NCI-H2171 treated with DMSO at 0.1 percent for 48 hours (cell line): ENCODE measurements around the gene CS.
"Not testable (repeated sequence)": the region's sequence is repeated elsewhere in the genome, so short reads cannot be mapped to it uniquely, and the experiment has no call there.

ENCODE experiments used
- DNase-seq: peaks from one replicate; lab custom pipeline; 2025; lab: John Stamatoyannopoulos, UW

CS gene

DNA sequence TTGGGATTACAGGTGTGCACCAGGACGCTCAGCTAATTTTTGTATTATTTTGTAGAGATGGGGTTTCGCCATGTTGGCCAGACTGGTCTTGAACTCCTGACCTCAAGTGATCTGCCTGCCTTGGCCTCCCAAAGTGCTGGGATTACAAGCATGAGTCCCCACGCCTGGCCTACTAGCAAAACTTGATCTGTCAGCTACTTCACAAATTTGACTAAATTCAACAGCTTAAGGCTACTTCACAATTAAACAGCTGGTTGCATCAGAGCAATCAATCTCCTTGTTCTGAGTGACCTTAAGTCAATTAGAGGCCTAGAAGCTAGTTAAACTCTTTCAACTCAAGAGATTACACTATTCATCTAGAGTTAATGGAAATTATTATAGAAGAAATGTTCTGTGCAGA, 21.2 kb downstream of the CS start:
- no peak for DNase-seq

DNA sequence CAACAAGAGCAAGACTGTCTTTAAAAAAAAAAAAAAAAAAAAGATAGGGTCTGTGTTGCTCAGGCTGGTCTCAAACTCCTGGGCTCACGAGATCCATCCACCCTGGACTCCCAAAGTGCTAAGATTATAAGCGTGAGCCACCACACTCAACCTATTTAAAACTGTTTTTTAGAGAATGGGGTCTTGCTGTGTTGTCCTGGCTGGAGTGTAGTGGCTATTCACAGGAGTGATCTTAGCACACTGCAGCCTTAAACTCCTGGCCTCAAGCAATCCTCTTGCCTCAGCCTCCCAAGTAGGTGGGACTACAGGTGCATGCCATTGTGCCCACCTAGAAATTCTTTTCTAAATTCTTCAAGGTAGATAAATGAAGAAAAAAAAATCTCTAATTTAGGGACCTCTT, 25.8 kb downstream of the CS start:
- no peak for DNase-seq

DNA sequence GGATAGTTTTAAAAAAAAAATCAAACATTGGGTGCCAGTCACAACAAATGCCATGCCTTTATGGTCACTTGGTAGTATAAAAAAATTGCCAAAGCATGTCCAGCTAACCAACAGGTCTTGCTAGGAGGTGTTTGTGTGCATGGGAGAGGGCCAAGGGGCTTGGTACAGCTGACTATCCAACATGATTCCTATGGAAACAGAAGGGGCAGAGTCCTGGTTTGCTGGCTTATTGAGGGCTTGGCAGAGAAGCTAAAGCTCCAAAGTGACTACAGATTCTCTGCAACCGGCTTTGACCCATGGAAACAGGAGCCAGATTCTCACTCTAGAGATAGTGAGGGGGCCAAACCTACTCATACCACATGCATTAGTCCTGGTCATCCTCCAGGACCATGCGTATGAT, 27.7 kb downstream of the CS start:
- DNase-seq: not testable (repeated sequence)

DNA sequence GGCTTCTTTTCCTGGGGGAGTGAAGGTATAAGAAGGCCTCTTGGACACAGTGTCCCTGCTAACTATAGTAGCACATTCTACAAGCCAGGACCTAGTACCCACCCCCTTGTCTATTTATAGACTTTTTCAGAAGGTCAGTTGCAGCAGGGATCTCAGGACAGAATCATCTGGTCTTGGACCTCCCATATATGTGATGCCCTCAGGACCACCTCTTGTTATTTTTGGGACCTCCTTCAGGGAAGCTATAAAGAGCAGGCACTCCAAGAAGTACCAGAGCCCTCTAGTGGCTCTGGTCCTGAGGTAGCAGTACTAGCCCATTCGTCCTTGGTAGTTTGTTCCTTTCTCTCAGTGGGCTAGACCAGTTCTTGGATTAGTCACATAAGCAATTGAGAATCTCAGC, 29.1 kb downstream of the CS start:
- peak; percentile 21 for DNase-seq

DNA sequence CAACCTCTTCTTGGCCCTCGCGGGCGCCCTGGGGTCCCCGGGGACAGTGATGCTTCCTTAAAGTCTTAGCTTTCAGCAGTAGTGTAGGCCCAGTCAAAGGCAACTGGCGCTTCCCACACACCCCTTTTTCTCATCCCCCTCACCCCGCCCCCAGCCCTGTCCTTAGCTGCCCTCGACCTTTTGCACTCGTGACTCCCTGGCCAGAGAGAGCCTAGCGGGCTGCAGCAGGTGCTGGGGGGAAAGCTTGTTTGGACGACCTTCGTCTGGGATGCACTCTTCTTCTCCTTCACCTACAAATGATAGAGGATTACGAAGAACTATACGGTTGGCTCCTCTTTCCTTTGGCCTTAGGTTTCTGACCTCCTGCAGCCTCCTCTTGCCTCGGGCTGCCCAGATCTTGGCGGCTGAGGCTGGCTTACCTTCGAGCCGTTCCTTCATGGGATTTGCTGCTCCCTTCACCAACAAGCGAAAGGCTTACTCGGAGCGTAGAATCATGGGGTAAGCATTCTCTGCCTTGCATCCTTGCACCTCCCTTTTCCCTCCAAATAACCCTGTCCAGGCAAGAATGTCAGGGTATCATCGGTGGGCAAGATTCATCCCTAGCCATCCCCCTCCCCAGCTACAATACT, 32.6 kb downstream of the CS start:
- no peak for DNase-seq

DNA sequence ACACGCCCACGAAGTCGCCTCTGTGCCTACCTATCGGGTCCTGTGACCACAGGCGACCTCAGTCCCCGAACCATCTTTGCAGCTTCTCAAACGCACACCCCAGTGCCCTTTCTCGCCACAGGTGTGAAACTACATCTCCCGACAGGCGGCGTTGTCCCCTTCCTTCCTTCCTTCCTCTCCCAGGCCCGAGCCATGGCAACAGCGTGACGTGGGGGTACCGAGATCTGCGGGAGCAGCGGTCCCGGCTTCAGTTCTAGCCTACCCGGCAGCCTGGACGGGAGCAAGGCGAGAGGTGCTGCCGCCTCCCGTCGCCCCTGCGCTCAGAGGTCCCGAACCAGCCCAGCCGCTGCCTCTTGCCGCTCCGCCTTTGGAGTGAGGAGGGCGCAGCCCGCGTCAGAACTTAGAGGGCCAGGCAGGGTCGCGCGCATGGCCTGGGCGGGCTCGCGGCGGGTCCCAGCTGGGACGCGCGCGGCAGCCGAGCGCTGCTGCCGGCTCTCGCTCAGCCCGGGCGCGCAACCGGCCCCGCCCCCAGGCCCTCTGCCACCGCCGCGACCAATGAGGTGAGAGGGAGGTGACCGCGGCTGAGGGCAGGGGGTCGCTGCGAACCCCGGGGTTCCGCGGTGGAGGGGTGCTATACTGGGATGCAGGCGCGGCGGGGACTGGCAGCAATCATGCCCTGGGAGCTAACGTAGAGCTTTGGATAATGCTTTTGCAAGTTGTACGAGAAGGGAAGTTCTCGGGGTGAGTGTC, 33.3 kb downstream of the CS start, which contains the start of gene COQ10A:
Gene COQ10A (plus strand): TSS at position 250 of the 750 bp plus-strand sequence. CDS start 177 bp downstream, at position 427.
- peak; percentile 93 for DNase-seq

DNA sequence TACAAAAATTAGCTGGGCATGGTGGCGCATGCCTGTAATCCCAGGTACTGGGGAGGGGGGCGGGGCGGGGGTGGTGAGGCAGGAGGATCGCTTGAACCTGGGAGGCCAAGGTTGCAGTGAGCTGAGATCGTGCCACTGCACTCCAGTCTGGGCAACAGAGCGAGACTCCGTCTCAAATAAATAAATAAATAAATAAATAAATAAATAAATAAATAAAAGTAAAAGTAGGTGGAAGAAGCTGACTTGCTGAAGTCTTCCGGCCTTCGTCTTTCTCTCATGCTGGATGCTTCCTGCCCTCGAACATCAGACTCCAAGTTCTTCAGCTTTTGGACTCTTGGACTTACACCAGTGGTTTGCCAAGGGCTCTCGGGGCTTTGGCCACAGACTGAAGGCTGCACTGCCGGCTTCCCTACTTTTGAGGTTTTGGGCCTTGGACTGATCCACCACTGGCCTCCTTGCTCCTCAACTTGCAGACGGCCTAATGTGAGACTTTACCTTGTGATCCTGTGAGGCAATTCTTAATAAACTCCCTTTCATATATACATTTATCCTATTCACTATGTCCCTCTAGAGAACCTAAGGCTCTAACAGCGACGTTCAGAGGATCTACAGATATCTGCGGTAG, 34.0 kb downstream of the CS start:
- not testable (repeated sequence) for DNase-seq

DNA sequence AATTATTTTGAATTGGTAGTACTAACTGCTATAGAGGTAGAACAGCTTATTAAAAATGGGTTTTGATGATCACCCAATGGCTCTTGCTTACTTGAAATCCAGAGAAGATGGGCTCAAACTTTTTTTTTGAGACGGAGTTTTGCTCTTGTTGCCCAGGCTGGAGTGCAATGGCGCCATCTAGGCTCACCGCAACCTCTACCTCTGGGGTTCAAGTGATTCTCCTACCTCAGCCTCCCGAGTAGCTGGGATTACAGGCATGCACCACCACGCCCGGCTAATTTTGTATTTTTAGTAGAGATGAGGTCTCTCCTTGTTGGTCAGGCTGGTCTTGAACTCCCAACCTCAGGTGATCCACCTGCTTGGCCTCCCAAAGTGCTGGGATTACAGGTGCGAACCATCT, 37.2 kb downstream of the CS start:
- DNase-seq: not testable (repeated sequence)

DNA sequence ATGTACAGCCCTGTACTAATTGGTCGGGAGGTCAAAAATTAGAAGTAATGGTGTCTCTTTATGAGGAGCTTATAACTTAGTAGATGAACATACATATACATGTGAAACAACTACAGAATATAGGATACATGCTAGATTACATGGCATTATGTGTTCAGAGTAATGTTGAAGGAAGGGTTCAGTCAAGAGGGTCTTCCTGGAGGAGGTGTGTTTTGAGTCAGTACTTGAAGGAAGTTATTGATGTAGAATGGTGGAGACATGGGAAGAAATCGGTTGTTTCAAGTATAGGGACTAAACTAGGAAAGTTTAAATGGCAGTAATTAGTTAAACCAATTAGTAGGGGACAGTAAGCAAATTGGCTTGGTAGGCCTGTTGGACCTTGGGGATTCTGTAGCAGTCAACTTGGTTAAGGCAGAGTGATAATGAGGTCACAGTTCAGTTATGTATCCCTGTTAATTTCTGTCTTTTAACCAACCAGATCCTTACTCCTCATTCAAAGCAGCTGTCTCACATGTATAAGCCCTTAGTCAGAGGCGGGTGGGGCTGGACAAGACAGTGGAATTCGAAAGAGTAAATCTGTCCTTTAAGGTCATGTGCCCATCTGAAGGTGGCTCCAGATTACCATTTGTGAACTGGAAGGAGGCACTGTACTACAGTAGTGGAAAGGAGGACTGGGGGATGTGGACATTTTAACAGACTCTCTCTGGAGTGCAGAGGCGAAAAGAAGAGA, 38.5 kb downstream of the CS start:
- DNase-seq: no peak

DNA sequence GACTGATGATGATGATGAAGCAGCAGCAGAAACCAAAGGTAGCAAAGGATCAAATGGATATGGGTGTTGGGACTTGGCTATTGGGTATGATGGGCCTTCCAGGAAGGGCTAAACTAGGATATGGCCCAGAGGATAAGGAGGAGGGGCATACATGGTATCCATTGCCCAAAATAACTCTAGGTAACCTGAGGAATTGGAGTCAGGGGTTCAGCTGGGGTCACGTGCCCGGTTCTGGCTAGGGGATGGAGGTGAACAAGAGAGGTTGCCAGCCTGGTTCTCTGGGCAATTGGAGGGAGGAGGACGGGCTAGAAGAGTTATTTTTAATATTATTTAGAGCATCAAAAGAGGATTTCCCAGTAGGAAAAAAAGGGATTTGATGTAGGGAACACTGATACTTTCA, 39.2 kb downstream of the CS start:
- DNase-seq: no peak

DNA sequence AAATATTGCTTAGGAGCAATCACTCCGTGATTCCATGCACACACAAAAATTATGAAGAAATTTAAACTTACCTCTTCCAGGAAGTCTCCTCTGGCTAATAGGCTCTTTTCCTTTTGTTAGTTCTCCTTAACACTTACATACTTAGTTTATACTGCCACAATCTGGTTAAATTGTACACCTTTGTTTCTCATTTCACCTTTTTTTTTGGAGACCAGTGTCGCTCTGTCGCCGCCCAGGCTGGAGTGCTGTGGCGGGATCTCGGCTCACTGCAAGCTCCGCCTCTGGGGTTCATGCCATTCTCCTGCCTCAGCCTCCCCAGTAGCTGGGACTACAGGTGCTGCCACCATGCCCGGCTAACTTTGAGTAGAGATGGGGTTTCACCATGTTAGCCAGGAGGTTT, 39.8 kb downstream of the CS start:
- no peak for DNase-seq

DNA sequence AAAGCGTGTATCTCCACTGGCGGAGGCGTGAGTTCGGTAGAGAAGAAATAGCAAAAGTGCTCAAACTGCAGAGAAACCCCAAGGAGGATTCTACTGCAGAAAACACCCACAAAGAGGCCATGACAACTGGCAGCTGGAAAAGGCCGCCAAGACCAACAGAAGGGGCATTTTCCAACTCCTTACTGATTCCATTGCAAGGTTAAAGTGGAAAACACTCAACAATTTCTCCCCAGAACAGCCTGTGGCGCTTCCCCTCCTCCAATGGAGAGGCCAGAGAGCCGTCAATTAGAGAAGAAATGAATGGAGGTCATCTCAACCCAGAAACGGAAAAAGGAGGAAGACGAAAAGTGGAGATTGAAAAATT, 41.3 kb downstream of the CS start:
- no peak for DNase-seq

DNA sequence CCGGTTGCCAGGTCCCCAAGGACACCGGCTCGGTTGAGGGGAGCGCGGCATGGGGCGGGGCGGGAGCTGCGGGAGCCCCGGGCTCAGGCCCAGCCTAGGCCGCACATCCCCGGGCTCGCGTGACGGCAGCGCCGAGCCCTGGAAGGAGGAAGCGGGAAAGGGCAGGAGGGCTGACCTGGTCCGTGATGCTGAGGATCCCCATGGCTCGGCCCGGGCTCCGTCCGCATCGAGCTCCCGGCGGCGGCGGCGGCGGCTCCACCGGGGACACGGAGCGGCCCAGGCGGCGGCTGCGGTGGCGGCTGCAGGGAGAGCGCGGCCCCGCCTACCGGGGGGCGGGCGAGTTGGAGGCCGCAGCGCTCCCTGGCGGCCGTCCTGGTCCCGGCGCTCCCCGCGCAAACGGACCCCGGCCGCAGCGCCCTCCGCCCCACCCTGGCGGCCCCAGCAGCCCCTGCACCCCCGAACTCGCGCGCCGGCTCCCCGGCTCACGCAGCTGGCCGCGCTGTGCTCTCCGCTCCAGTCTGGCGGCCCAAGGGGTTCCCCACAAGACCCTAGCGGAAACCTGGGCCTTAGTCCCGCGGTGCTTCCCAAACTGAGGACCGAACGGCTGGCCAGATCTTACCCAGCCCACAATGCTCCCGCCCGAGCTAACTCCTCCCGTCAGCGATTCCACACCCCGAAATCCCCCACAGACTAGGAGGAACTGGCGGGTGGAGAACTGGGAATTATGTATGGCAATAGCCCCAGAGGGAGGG, 41.9 kb downstream of the CS start, which contains the start of gene ANKRD52:
Gene ANKRD52 (minus strand): TSS at position 317 of the 752 bp plus-strand sequence. CDS start 115 bp downstream, at position 202.
- DNase-seq: peak; percentile 75

DNA sequence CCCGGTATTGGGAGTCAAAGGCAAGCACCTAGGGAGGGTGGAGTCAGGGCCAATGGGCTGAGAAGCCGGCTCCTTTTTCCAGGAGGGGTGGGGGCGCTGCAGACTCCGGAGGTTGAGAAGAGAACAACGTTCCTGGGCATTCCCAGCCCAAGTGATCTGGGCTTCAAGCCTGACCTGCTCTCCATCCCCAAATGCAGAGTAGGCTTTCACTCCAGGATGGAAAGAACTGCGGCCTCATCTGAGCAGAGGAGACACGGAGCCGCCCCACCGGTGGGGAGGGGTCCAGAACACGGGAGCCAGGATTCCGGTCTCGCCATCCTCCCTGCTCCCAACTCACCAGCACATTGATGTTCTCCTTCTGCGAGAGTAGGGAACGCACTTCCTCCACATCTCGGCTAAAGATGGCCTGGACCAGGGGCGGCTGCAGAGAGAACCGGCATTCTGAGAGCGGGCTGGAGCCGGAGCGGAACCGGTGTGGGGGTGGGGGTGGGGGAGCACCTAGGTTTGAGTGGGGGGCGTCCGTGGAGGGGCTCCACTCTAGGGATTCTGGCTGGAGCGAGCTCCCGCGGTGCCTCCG, 42.6 kb downstream of the CS start:
- DNase-seq: peak; percentile 30

DNA sequence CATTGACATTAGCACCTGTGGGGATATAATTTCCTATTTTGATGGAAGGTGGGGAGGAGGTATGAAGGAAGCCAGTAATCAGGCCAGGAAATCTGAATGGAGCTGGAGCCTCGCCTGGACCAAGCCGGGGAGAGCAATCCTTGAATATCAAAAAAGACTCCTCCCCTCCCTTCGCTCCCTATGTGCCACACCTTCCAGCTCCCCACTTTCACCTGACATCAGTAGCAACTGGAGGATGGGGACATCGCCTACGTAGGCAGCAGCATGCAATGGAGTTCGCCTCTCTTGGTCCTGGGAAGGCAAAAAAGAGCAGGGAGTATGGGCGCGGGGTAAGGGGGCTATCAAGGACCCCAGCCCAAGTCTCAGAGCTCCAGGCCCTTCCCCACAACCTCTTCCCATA, 43.1 kb downstream of the CS start:
- DNase-seq: no peak

DNA sequence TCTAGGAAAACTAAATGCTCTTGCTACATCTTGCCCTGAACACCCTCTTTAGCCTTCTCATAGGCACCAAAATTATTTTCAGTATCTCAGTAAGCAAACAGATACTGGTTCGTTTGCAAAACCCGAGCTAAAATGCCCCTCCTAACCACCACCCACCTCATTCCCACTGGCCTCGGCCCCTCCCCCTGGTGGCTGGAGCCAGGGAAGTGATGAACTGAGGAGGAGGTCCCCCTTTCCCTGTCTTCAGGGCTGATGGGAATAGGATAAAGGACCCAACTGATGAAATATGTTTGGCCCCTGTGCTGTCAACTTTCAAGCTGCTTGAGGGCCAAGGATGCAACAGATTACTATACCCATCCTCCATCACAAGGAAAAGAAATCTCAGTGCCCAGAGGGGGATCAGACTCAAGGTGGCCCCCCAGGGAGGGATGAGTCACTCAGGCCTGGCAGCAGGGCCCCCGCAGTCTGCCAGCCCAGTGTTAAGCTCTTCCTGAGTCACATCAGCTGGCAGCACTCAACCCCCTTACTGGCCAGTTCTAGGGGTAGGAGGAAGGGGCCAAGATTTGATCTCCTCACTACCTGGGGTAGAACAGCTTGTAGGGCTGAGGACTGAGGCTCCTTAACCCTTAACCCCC, 43.7 kb downstream of the CS start:
- no peak for DNase-seq

DNA sequence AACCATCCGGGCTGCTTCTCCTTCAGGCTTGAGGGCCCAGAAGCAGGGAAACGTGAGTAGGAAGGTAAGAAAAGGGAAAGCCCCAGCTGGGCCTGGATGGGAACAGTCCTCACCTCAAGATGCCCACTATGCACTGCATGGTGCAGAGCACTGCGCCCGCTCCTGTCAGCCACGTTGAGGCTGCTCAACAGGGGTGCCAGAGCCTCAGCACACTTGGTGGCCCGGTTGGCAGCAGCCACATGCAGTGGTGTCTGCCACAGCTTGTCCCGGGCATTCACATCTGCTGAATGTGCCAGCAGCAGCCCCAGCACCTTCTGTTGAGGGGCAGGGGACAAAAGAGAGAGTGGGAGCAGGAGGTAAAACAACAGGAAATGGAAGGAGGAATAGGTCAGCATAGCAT, 44.5 kb downstream of the CS start:
- DNase-seq: no peak

DNA sequence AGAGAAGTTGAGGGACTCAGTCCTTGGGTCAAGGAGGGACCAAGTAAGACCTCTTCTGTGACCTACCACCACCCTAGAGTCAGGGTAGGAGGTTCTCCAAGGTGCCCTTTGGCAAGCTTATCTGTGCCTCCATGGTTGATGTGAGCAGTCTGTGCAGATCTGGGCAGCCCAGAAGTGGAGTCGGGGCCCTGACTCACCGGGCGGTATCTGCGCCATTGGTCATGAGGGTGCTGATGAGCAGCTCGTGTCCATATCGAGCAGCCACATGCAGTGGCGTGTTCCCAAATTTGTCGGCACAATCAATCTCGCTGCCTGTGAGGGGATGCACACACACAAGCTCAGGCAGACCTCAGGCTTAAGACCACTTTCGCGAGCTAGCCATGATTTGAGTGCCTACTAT, 47.0 kb downstream of the CS start:
- DNase-seq: no peak

DNA sequence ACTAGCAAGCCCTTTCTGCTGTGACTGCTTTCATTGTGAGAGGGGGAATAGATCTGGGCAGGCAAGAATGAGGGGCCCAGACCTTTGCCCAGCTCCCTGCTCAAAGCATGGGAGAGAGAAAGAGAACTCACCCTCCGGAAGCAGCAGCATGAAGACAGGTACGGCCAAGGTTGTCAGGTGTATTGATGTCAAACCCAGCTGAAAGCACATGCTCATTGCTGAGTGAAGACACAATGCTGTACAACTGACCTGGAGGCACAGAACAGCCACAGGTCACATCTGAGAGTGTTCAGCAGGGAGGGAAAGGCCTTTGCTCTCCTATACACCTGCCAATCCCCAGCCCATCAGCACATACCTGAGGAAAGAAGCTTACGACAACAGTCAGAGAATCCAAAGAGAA, 47.5 kb downstream of the CS start:
- no peak for DNase-seq

DNA sequence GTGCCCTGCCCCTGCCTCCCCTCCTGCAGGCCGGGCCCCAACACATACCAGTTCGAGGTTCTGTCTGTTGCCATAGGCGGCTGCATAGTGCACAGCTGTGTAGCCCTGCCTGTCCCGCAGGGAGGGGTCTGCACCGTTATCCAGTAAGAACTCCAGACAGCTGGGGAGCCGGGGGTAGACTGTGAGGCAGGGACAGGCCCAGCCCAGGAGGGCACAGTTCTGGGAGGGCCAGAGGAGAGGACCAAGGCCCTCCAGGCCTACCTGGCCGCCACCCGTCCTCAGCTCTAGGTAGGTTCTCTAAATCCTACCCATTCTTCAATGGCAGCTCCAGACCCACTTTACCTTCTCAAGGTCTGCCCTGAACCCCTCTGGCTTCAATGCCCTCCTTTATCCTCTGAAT, 51.4 kb downstream of the CS start:
- DNase-seq: no peak

DNA sequence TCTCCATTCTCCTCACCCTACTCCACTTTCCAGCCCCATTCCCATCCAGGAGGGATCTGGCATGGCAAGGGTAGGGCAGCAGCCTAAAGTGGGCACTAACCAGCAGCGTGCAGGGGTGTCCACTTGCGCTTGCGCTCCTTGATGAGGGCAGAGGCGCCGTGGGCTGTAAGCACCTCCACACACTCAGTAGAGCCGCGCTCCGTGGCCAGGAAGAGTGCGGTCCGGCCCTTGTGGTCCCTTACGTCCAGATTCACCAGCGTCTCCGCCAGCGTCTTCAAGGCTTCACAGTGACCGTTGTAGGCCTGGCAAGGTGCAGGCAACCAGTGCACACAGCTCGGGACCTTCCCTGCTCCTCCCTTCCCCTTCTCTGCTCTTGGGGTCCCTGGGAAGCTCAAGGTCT, 52.2 kb downstream of the CS start:
- DNase-seq: no peak
